ENCODE data around the gene HMGN4. TPM values are rescaled to one million over a fixed set of nuclear protein-coding genes. Genes with fewer than 3 reads are reported as not detected.
"Not testable (repeated sequence)": the region's sequence is repeated elsewhere in the genome, so short reads cannot be mapped to it uniquely, and the experiment has no call there.

The HMGN4 gene
- polyA plus RNA-seq, 1 of the 3 experiments (the other 2 are of a cell fraction): 76.3 TPM

GRCh38 chr6:26520850-26521599, 17.1 kb upstream of the HMGN4 start (continued):
- no peak for TF ChIP-seq CTCF (IDR thresholded peaks at IDR 0.05)
- TF ChIP-seq RXRA (IDR thresholded peaks at IDR 0.05; ENCODE audit: borderline replicate concordance, low read depth): no peak
- peak in 1 of 2 experiments; percentile 1; a peak in 2 of 4 replicates for TF ChIP-seq EP300 (IDR thresholded peaks at IDR 0.05; ENCODE audit: borderline replicate concordance in 1 of 2, low read depth in 1 of 2, low read length in 1 of 2)
- TF ChIP-seq SIN3A (IDR thresholded peaks at IDR 0.05; ENCODE audit: borderline replicate concordance, low read depth, low read length): no peak
- TF ChIP-seq ZBTB33 (IDR thresholded peaks at IDR 0.05; ENCODE audit: borderline replicate concordance, low read depth): no peak
- TF ChIP-seq NRF1 (IDR thresholded peaks at IDR 0.05; ENCODE audit: low read depth, low read length): 0 out of 2 replicates have a peak, but pooled peaks have one; percentile 32
- TF ChIP-seq GABPA (IDR thresholded peaks at IDR 0.05; ENCODE audit: low read depth): no peak
- TF ChIP-seq MXI1 (IDR thresholded peaks at IDR 0.05; ENCODE audit: low read depth, low read length): no peak
- no peak for TF ChIP-seq ELF1 (IDR thresholded peaks at IDR 0.05)
- no peak for TF ChIP-seq YY1 (IDR thresholded peaks at IDR 0.05; ENCODE audit: low read depth)

DNA sequence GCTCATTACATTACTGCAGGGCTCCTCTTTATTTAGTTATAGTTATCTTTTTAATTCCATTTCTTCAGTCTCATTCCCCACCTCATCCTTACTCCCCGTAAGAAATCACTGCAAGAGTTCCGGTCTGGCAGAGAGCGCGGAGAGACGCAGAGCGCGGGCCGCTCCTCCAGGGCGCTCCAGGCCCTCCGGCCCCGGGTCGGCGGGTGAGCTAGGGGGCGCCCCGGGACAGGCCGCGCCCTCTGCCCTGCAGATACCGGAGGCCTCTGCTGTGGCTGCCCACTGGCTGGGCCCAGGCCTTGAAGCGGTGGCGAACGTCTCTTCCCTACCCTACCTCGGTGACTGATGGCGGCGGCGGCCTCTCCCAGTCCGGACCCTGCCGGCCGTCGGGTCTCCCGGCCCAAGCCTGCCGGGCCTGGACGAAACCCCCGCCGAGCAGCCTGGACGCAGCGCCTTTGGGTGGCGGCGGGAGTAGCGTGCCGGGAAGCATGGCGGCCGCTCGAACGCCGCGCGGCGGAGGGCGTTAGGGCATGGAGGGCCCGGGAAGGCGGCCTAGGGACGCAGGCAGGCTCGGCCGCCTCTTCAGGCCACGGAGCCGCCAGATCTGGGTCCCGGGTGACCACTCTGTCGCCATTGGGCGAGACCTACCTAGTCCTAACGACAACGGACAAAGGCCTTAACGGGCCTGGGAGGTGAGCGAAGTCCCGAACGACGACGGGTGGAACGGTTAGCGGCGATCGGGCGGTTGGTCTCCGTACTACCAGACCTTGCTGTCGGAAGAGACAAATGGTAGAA, 16.4 kb upstream of the HMGN4 start:
- no peaks in the 10 kb centered on the region for H3K27me3 ChIP-seq (ENCODE audit: insufficient read depth)
- no peaks in the 10 kb centered on the region for H4K20me1 ChIP-seq (ENCODE audit: insufficient read depth)
- ChIA-PET CTCF (interaction anchor here (2.0 kb wide), 1 partner anchor 180 kb away, joined by 10 read pairs; no protein-coding TSS in a partner anchor), POLR2A (no interaction called here)
- 67% methylated on average over 49 of the region's 74 CpGs for WGBS (ENCODE audit: low lambda C conversion rate)
- H3K4me2 ChIP-seq: peak overlapping the region; percentile 70
- no peaks in the 10 kb centered on the region for H3K9me3 ChIP-seq
- peak overlapping the region; percentile 99 for H2AFZ ChIP-seq (ENCODE audit: low read depth)
- H3K27ac ChIP-seq (ENCODE audit: low read depth in 2 of 2, low read length in 1 of 2): peak overlapping the region; percentile 68 to 71
- H3K9ac ChIP-seq: peak overlapping the region; percentile 52; the same call in 1 of the 2 replicates
- peak overlapping the region; percentile 44 to 50 for H3K4me3 ChIP-seq (ENCODE audit: low read depth in 2 of 2, low read length in 1 of 2)
- DNase-seq: peak; percentile 73
- peaks cover 12% of the 10 kb centered on the region for H3F3A ChIP-seq (replicated peaks; ENCODE audit: insufficient read depth)
- no peaks in the 10 kb centered on the region for H3K9me2 ChIP-seq
- H3K4me1 ChIP-seq (ENCODE audit: control insufficient read depth in 1 of 2, insufficient read depth in 2 of 2, low read depth in 1 of 2, low read length in 1 of 2): peaks cover 3 to 5% of the 10 kb centered on the region in 2 experiments; a peak in 2 of 4 replicates
- H3K36me3 ChIP-seq (replicated peaks in 1 of 2; ENCODE audit: control insufficient read depth in 1 of 2, insufficient read depth in 2 of 2, low read length in 1 of 2): no peaks in the 10 kb centered on the region
- no peaks in the 10 kb centered on the region for H3K79me2 ChIP-seq (ENCODE audit: insufficient read depth)
- TF ChIP-seq EP300 (IDR thresholded peaks at IDR 0.05; ENCODE audit: borderline replicate concordance in 1 of 2, low read depth in 1 of 2, low read length in 1 of 2) (0 out of 4 replicates have a peak, but pooled peaks of 1 of the 2 experiments have one; percentile 1), RCOR1 (IDR thresholded peaks at IDR 0.05; ENCODE audit: low read length) (no peak), MXI1 (IDR thresholded peaks at IDR 0.05; ENCODE audit: low read depth, low read length) (no peak), CTCF (IDR thresholded peaks at IDR 0.05) (peak; percentile 45)

GRCh38 chr6:26522486-26523228, 15.5 kb upstream of the HMGN4 start:
- H3K4me3 ChIP-seq (ENCODE audit: low read depth in 2 of 2, low read length in 1 of 2); H3K9ac ChIP-seq; H3K79me2 ChIP-seq (ENCODE audit: insufficient read depth); H3K4me1 ChIP-seq (ENCODE audit: control insufficient read depth in 1 of 2, insufficient read depth in 2 of 2, low read depth in 1 of 2, low read length in 1 of 2); H2AFZ ChIP-seq (ENCODE audit: low read depth); DNase-seq; H4K20me1 ChIP-seq (ENCODE audit: insufficient read depth); H3K9me2 ChIP-seq; POLR2A ChIA-PET; H3K27me3 ChIP-seq (ENCODE audit: insufficient read depth); H3K4me2 ChIP-seq; H3K9me3 ChIP-seq; H3K27ac ChIP-seq (ENCODE audit: low read depth in 2 of 2, low read length in 1 of 2); H3K36me3 ChIP-seq (replicated peaks in 1 of 2; ENCODE audit: control insufficient read depth in 1 of 2, insufficient read depth in 2 of 2, low read length in 1 of 2); CTCF ChIA-PET: not testable (repeated sequence)
- H3F3A ChIP-seq (replicated peaks; ENCODE audit: insufficient read depth): peaks cover 12% of the 10 kb centered on the region
- 90% methylated on average over 11 of the region's 11 CpGs for WGBS (ENCODE audit: low lambda C conversion rate)

All from SK-N-SH (cell line).